DND-41 (cell line): Measurements from ENCODE around the gene LRRC28.

ENCODE experiments used
- CTCF ChIP-seq: IDR thresholded peaks from 2 replicates; pipeline ENCODE4 v1.5.1; 2012; ENCODE audit warnings: borderline replicate concordance, low read length, moderate library complexity, mild to moderate bottlenecking; ENCODE audit not compliant: poor library complexity, severe bottlenecking; ENCODE audit errors: extremely low read depth
- EZH2 ChIP-seq: IDR thresholded peaks from 3 replicates; pipeline ENCODE4 v1.6.1; 2012; ENCODE audit warnings: borderline replicate concordance, low read depth, mild to moderate bottlenecking, moderate library complexity, low read length, inconsistent platforms; ENCODE audit not compliant: severe bottlenecking

GRCh38 chr15:99295840-99296239, 44.6 kb downstream of the LRRC28 start:
- TF ChIP-seq CTCF (no peak), EZH2 (no peak)
